ENCODE data around the gene UROC1. TPM values are rescaled to one million over a fixed set of nuclear protein-coding genes. Genes with fewer than 3 reads are reported as not detected.

Gene UROC1
- total and polyA plus RNA-seq, 12 donors: 0.01 TPM; not detected in 11

DNA sequence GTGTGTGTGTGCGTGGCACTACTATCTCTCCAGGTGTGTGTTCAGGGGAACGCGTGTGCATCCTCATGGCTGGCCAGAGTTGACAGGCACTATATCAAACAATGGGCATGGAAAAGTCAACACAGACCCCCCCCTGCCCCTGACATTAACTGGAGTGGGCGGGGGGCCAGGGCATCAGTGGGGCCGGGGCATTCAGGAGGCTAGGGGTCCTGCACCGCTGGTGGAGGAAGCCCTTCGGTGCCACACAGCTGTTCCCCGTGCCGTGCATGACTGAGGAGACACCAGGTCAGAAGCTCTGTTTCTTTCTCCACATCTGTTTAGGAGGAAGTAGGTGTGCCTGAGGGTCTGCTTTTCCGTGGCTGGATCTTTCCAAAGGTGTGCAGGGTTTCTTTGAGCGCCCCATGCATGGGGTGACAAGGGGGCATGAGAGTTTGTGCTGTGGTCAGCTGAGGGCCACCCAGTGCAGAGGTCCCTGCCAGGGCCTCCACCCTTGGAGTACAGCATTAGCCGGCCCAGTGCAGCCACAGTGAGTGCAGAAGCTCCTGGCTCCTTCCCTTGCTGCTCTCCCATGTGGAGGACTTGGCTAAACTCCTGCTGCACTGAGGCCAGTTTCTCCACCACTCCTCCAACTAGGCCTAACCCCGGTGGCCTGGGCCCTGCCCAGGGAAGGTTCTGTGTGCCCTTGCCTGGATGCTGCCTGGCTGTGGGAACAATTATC, 33.7 kb upstream of the UROC1 start:
- no peaks in the 10 kb centered on the region for H3K36me3 ChIP-seq
- intact Hi-C loops (cut with DNase I): no loop called here
- H3K27me3 ChIP-seq: peaks cover 0 to 8% (median 0%) of the 10 kb centered on the region in 7 donors
- H3K4me1 ChIP-seq: peaks cover 0 to 5% (median 0%) of the 10 kb centered on the region in 9 donors
- DNase-seq (no peak), ATAC-seq (peak in 7 of 8 donors; percentile 30 to 70 (median 53))
- TF ChIP-seq, protein P1, sequence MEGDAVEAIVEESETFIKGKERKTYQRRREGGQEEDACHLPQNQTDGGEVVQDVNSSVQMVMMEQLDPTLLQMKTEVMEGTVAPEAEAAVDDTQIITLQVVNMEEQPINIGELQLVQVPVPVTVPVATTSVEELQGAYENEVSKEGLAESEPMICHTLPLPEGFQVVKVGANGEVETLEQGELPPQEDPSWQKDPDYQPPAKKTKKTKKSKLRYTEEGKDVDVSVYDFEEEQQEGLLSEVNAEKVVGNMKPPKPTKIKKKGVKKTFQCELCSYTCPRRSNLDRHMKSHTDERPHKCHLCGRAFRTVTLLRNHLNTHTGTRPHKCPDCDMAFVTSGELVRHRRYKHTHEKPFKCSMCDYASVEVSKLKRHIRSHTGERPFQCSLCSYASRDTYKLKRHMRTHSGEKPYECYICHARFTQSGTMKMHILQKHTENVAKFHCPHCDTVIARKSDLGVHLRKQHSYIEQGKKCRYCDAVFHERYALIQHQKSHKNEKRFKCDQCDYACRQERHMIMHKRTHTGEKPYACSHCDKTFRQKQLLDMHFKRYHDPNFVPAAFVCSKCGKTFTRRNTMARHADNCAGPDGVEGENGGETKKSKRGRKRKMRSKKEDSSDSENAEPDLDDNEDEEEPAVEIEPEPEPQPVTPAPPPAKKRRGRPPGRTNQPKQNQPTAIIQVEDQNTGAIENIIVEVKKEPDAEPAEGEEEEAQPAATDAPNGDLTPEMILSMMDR (IDR thresholded peaks at IDR 0.05): no peak
- WGBS, 2 donors: 72 to 81% methylated on average over 13 of the region's 13 CpGs
- H3K9me3 ChIP-seq: no peaks in the 10 kb centered on the region
- no peak overlapping the region for H3K4me3 ChIP-seq
- no peak overlapping the region for H3K27ac ChIP-seq

DNA sequence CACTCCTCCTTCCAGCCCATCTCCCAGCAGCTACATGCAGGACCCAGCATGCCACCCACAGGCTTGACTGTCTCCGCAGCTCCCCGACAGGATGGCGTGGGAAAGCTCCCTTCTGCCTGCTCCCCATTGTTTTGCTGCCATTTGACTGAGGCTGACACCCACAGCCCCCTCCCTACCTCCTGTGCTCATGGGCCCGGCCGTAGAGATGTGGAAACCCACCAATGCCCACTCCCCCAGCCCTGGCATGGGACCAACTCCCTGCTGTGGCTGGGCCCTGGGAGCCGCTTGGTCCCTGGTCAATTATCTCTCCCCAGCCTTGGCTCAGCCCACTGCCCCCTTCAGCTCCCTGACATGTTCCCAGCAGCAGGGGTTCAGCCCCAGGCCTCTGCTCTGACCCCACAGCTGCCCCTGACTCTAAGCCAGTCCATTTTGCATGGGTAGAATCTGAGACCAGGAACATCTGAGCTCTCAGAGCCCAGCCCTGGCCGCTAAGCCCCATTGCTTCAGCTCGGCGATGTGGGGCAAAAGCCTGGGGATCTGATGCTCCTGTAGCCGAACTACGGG, 33.0 kb upstream of the UROC1 start:
- TF ChIP-seq, protein P1 (IDR thresholded peaks at IDR 0.05): no peak

DNA sequence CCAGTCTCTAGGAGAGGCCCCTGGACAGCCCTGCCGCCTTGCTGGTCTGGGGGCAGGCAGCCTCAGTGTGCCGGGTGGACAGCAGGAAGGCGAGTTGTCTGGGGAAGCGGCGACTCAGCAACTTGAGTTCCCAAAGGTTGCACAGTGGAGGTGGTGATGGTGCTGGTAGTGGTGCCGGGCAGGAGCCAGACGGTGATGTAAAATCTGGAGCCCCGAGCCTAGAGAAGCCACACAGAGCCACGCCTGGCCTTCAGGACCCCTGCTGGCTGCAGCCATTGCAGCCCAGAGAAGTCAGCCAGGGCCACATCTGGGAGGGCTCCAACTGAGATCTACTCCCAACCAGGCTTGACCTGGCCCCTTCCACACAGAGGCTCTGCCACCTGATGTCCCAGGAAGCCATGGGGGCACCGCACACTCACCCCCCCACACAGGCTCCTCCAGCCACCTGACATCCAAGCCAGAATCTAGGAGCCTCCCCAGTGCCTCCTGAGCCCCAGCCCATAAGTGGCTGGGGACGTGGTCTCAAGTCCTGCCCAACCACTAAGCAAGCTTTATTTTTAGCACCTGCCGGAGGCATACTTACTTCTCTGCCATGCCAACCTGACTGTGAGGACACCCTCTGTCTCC, 32.4 kb upstream of the UROC1 start:
- no peak for DNase-seq
- no peaks in the 10 kb centered on the region for H3K36me3 ChIP-seq
- H3K27ac ChIP-seq: no peak overlapping the region
- peak in 3 of 8 donors; percentile 19 to 24 (median 20) for ATAC-seq
- no peak overlapping the region for H3K4me3 ChIP-seq
- intact Hi-C loops (cut with DNase I): no loop called here
- H3K27me3 ChIP-seq: peaks cover 0 to 8% (median 0%) of the 10 kb centered on the region in 7 donors
- TF ChIP-seq, protein P1 (IDR thresholded peaks at IDR 0.05): no peak
- 67 to 68% methylated on average over 12 of the region's 12 CpGs for WGBS, 2 donors
- H3K9me3 ChIP-seq: no peaks in the 10 kb centered on the region
- H3K4me1 ChIP-seq: peaks cover 0 to 5% (median 0%) of the 10 kb centered on the region in 9 donors

More for the DNA sequence above, 33.0 kb upstream of the UROC1 start:
- Histone ChIP-seq H3K27ac (no peak overlapping the region), H3K36me3 (no peaks in the 10 kb centered on the region), H3K9me3 (no peaks in the 10 kb centered on the region), H3K4me1 (peaks cover 0 to 5% (median 0%) of the 10 kb centered on the region in 9 donors), H3K27me3 (peaks cover 0 to 8% (median 0%) of the 10 kb centered on the region in 7 donors), H3K4me3 (no peak overlapping the region)
- ATAC-seq (no peak), DNase-seq (no peak)
- 83 to 88% methylated on average over 11 of the region's 11 CpGs for WGBS, 2 donors
- intact Hi-C loops (cut with DNase I): no loop called here

DNA sequence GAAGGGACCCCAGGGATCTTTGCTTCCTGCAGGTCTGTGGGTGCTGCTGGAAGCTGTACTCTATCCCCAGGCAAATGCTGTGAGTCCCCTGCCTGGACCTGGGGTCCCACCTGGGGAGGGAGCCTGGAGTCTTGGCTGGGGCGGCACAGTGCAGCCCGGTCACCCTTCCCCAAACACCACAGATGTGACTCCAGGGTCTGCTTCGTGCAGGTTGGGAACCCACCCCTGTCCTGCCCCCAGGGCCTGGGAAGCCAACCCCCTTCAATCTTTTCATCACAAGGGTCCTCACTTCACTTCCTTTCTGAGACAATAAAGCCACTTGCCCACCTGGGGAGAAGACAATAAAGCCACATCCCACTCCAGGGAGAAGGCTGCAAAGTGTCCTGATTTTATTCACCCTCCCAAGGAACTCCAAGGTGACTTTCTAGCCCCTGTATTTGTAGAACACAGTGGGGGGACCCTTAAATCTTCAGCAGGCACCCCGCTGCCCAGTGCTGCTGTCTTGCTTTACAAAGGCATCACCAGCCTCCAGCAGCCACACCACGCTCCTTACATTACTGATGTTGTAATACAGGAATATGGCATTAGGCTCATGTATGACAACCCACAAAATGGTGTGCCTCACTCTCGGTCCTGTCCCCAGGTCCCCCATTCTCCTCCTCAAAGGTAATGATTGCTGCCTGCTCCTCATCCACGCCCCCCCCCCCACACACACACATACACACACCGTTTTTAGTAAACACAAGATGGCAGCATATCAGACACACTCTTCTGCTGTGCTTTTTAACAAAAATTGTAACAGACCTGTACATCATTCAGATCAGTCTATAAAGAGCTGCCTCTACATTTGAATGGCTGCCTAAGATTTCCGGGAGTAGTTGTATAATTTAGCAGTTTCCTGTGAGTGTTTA, 31.2 kb upstream of the UROC1 start:
- intact Hi-C loops (cut with DNase I): no loop called here
- H3K4me3 ChIP-seq: no peak overlapping the region
- H3K36me3 ChIP-seq: no peaks in the 10 kb centered on the region
- H3K27ac ChIP-seq: no peak overlapping the region
- H3K27me3 ChIP-seq: peaks cover 0 to 13% (median under 1%) of the 10 kb centered on the region in 7 donors
- H3K4me1 ChIP-seq: peaks cover 0 to 5% (median 0%) of the 10 kb centered on the region in 9 donors
- TF ChIP-seq, protein P1 (IDR thresholded peaks at IDR 0.05): no peak
- ATAC-seq (no peak), DNase-seq (no peak)
- H3K9me3 ChIP-seq: no peaks in the 10 kb centered on the region
- 57 to 66% methylated on average over 9 of the region's 9 CpGs for WGBS, 2 donors
